BLaER1 (cell line): Measurements from ENCODE around the gene THRAP3.

Experiments
- H3K27ac ChIP-seq: shearing (Covaris generic); formaldehyde crosslinking; 2 replicates; pipeline ENCODE4 v1.8.1; 2022
- H3K27me3 ChIP-seq: shearing (Covaris generic); formaldehyde crosslinking; 2 replicates; pipeline ENCODE4 v1.8.1; 2022
- H3K36me3 ChIP-seq: shearing (Covaris generic); formaldehyde crosslinking; 2 replicates; pipeline ENCODE4 v1.8.1; 2022
- H3K4me1 ChIP-seq: shearing (Covaris generic); formaldehyde crosslinking; 2 replicates; pipeline ENCODE4 v1.8.1; 2022
- H3K4me2 ChIP-seq: shearing (Covaris generic); formaldehyde crosslinking; 2 replicates; pipeline ENCODE4 v1.8.1; 2022
- H3K4me3 ChIP-seq: shearing (Covaris generic); formaldehyde crosslinking; 2 replicates; pipeline ENCODE4 v1.8.1; 2022
- H3K9ac ChIP-seq: shearing (Covaris generic); formaldehyde crosslinking; 2 replicates; pipeline ENCODE4 v1.8.1; 2022
- H3K9me3 ChIP-seq: shearing (Covaris generic); formaldehyde crosslinking; 2 replicates; pipeline ENCODE4 v1.8.1; 2022
- H4K20me1 ChIP-seq: shearing (Covaris generic); formaldehyde crosslinking; 2 replicates; pipeline ENCODE4 v1.8.1; 2022
- Cebpa-rat ChIP-seq: shearing (Covaris generic); IDR thresholded peaks from 2 replicates; pipeline ENCODE4 v1.8.1; 2022

Gene THRAP3

GRCh38 chr1:36223996-36224536 lies at the start of gene THRAP3:
Gene THRAP3, plus strand, starts transcription at chr1:36224443. Its CDS starts 58,121 bp downstream, at chr1:36282564.
- TF ChIP-seq Cebpa-rat: no peak
- Histone ChIP-seq H3K9ac (peak within 1 kb of the TSS; percentile 91), H3K36me3 (peaks cover 31% of the 10 kb centered on the region), H3K4me1 (peaks cover 32% of the 10 kb centered on the region), H4K20me1 (peaks cover 46% of the 10 kb centered on the region), H3K4me2 (peak within 1 kb of the TSS; percentile 94), H3K27me3 (no peaks in the 10 kb centered on the region), H3K9me3 (no peaks in the 10 kb centered on the region), H3K27ac (peak within 1 kb of the TSS; percentile 93), H3K4me3 (peak within 1 kb of the TSS; percentile 79)

- Histone ChIP-seq H3K27me3 (no peaks in the 10 kb centered on the region), H3K36me3 (peaks cover 98% of the 10 kb centered on the region), H3K4me2 (peak overlapping the region; percentile 39; the same call in 1 of the 2 replicates), H3K4me3 (no peak overlapping the region), H4K20me1 (peaks cover 78% of the 10 kb centered on the region), H3K9me3 (no peaks in the 10 kb centered on the region), H3K4me1 (peaks cover 10% of the 10 kb centered on the region), H3K27ac (peak overlapping the region; percentile 26; the same call in 1 of the 2 replicates), H3K9ac (peak overlapping the region; percentile 32; the same call in 1 of the 2 replicates)
- no peak for TF ChIP-seq Cebpa-rat
These were observed 49.5 kb upstream of the THRAP3 start for GRCh38 chr1:36174713-36175112.

- Histone ChIP-seq H3K9me3 (no peaks in the 10 kb centered on the region), H3K9ac (peak overlapping the region; percentile 32; the same call in 1 of the 2 replicates), H3K27ac (peak overlapping the region; percentile 26; the same call in 1 of the 2 replicates), H3K4me3 (no peak overlapping the region), H3K27me3 (no peaks in the 10 kb centered on the region), H3K36me3 (peaks cover 98% of the 10 kb centered on the region), H4K20me1 (peaks cover 78% of the 10 kb centered on the region), H3K4me1 (peaks cover 10% of the 10 kb centered on the region), H3K4me2 (peak overlapping the region; percentile 39)
- TF ChIP-seq Cebpa-rat: no peak
These were observed 48.8 kb upstream of the THRAP3 start for GRCh38 chr1:36175137-36176095.

GRCh38 chr1:36176106-36176949 lies 47.9 kb upstream of the THRAP3 start:
- no peak overlapping the region for H3K27ac ChIP-seq
- H3K9me3 ChIP-seq: no peaks in the 10 kb centered on the region
- H3K9ac ChIP-seq: no peak overlapping the region
- peaks cover 72% of the 10 kb centered on the region for H4K20me1 ChIP-seq
- no peak overlapping the region for H3K4me3 ChIP-seq
- H3K4me1 ChIP-seq: peaks cover 10% of the 10 kb centered on the region
- TF ChIP-seq Cebpa-rat: no peak
- H3K36me3 ChIP-seq: peaks cover 98% of the 10 kb centered on the region
- H3K4me2 ChIP-seq: no peak overlapping the region
- H3K27me3 ChIP-seq: no peaks in the 10 kb centered on the region

- H3K27me3 ChIP-seq: no peaks in the 10 kb centered on the region
- H3K4me3 ChIP-seq: no peak overlapping the region
- peaks cover 57% of the 10 kb centered on the region for H4K20me1 ChIP-seq
- no peak overlapping the region for H3K9ac ChIP-seq
- H3K27ac ChIP-seq: no peak overlapping the region
- no peak overlapping the region for H3K4me2 ChIP-seq
- no peak for TF ChIP-seq Cebpa-rat
- no peaks in the 10 kb centered on the region for H3K9me3 ChIP-seq
- peaks cover 10% of the 10 kb centered on the region for H3K4me1 ChIP-seq
- H3K36me3 ChIP-seq: peaks cover 97% of the 10 kb centered on the region
These were observed 46.4 kb upstream of the THRAP3 start for GRCh38 chr1:36177589-36178431.

GRCh38 chr1:36178471-36179219 lies 45.6 kb upstream of the THRAP3 start:
- Histone ChIP-seq H3K4me1 (peaks cover 10% of the 10 kb centered on the region), H4K20me1 (peaks cover 49% of the 10 kb centered on the region), H3K36me3 (peaks cover 93% of the 10 kb centered on the region), H3K4me2 (no peak overlapping the region), H3K27me3 (no peaks in the 10 kb centered on the region), H3K27ac (no peak overlapping the region), H3K4me3 (no peak overlapping the region), H3K9me3 (no peaks in the 10 kb centered on the region), H3K9ac (no peak overlapping the region)
- no peak for TF ChIP-seq Cebpa-rat

GRCh38 chr1:36179220-36179600 lies 45.0 kb upstream of the THRAP3 start:
- no peak for TF ChIP-seq Cebpa-rat
- Histone ChIP-seq H3K4me2 (no peak overlapping the region), H3K27ac (no peak overlapping the region), H3K36me3 (peaks cover 87% of the 10 kb centered on the region), H3K27me3 (no peaks in the 10 kb centered on the region), H3K9me3 (no peaks in the 10 kb centered on the region), H3K4me1 (peaks cover 10% of the 10 kb centered on the region), H3K9ac (no peak overlapping the region), H4K20me1 (peaks cover 43% of the 10 kb centered on the region), H3K4me3 (no peak overlapping the region)

- no peak overlapping the region for H3K4me2 ChIP-seq
- no peak overlapping the region for H3K9ac ChIP-seq
- H3K36me3 ChIP-seq: peaks cover 53% of the 10 kb centered on the region
- peaks cover 2% of the 10 kb centered on the region; the same call in 1 of the 2 replicates for H3K4me1 ChIP-seq
- H3K4me3 ChIP-seq: no peak overlapping the region
- H3K9me3 ChIP-seq: no peaks in the 10 kb centered on the region
- no peak for TF ChIP-seq Cebpa-rat
- H4K20me1 ChIP-seq: peaks cover 17% of the 10 kb centered on the region
- no peaks in the 10 kb centered on the region for H3K27me3 ChIP-seq
- no peak overlapping the region for H3K27ac ChIP-seq
These were observed 41.5 kb upstream of the THRAP3 start for GRCh38 chr1:36182734-36183133.
